Transverse colon (tissue), 4 donors: ENCODE data around the gene CHST15. TPM values are rescaled to one million over a fixed set of nuclear protein-coding genes. Genes with fewer than 3 reads are reported as not detected.
A peak's percentile ranks its signal among the peaks of the same experiment; 100 is the strongest.
"Not testable (repeated sequence)": the region's sequence is repeated elsewhere in the genome, so short reads cannot be mapped to it uniquely, and the experiment has no call there.

Experiments used
- DNase-seq: peaks from one replicate; pipeline ENCODE4 v3.0.0-alpha.2; 2019
- H3K27ac ChIP-seq, 4 donors: fragments of 200-600 bp; sonication (generic); 2 replicates each; pipeline ENCODE4 v1.5.1; 2016 to 2018; ENCODE audit warnings: inconsistent platforms in 4 of 4
- H3K27me3 ChIP-seq: fragments of 200-600 bp; sonication (generic); 2 replicates; pipeline ENCODE4 v1.5.1; 2017; ENCODE audit warnings: inconsistent platforms
- H3K36me3 ChIP-seq, 4 donors: fragments of 200-600 bp; sonication (generic); 2 replicates each; pipeline ENCODE4 v1.5.1; 2017 to 2019; ENCODE audit warnings: inconsistent platforms in 4 of 4
- H3K4me1 ChIP-seq, 4 donors: fragments of 200-600 bp; sonication (generic); 2 replicates each; pipeline ENCODE4 v1.5.1; 2017 to 2020; ENCODE audit warnings: inconsistent platforms in 4 of 4
- H3K4me3 ChIP-seq, 4 donors: fragments of 200-600 bp; sonication (generic); 1 replicate in 1 of 4; 2 replicates in 3 of 4; pipeline versions ENCODE4 v1.5.1 to v1.6.1; 2017 to 2019; ENCODE audit warnings: inconsistent platforms in 4 of 4
- H3K9me3 ChIP-seq, 2 donors: fragments of 200-600 bp; sonication (generic); 2 replicates each; pipeline ENCODE4 v1.5.1; 2017 to 2019; ENCODE audit warnings: inconsistent platforms in 2 of 2
- EP300 ChIP-seq: sonication (generic); formaldehyde crosslinking; IDR thresholded peaks from one replicate; pipeline ENCODE4 v1.6.1; 2017; ENCODE audit warnings: antibody characterized with exemption, low read depth
- POLR2A ChIP-seq: fragments of 450-650 bp; IDR thresholded peaks from one replicate; pipeline ENCODE4 v1.6.1; 2016; ENCODE audit warnings: antibody characterized with exemption, mild to moderate bottlenecking, moderate library complexity
- POLR2AphosphoS5 ChIP-seq, 3 donors: sonication (generic); formaldehyde crosslinking; IDR thresholded peaks; one replicate each; pipeline ENCODE4 v1.6.1; 2016; ENCODE audit warnings: antibody characterized with exemption in 3 of 3
- WGBS, 2 donors: methylation state at CpG; one replicate each; pipeline ENCODE4 v1.1.5; 2018; ENCODE audit warnings: low coverage in 1 of 2; 5-methylcytosine and 5-hydroxymethylcytosine counted together
- in situ Hi-C, 4 donors: fragments of 200-750 bp; cut with MboI; loops; one replicate each; pipeline versions ENCODE4 v1.15.0 to v1.15.1; 2017; ENCODE audit warnings: low sequenced_read_pairs in 3 of 4, low pct_ligation_motif_present in 1 of 4, low pct_unique_long_range_greater_than_20kb in 1 of 4
- intact Hi-C: fragments of 100-400 bp; cut with DNase I; formaldehyde crosslinking; loops from one replicate; pipeline ENCODE4 v1.15.1; 2023; ENCODE audit warnings: low total_unique reads
- total RNA-seq, 4 donors: library from RNA; depleted of rRNA; stranded (reverse); fragments of >200 nt; gene quantifications; one replicate each; pipeline ENCODE4 v1.1.0, GENCODE V29; 2016
- TF ChIP-seq, protein P1 (sequence below), 5 experiments: fragments of 200-600 bp in 3 of 5; fragments of 450-650 bp in 2 of 5; sonication (generic) in 3 of 5; IDR thresholded peaks; 1 replicate in 2 of 5; 2 replicates in 3 of 5; pipeline ENCODE4 v1.5.1; 2016 to 2017; ENCODE audit warnings: antibody characterized with exemption in 5 of 5, inconsistent platforms in 3 of 5, mild to moderate bottlenecking in 2 of 5, moderate library complexity in 1 of 5

The CHST15 gene
- total RNA-seq, 4 donors from 2014 or later, result 10.0 to 25.4 (median 16.0) TPM

DNA sequence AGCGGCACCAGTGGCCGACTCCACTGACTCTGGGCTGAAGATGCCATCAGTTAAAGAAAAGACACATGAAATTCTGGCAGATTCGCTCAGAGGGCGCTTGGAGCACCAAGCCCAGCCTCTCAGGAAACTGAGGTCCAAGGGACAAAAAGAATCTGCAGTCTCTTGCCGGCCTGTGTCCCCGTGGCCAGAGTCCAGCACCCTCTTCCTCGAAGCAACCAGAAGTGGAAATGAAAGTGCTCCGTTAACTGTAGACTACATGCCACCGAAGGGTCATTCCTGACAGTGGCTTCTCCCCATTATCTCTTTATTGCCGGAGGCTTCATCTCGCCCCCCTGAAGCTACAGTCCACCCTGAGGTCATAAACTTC, 1.0 kb upstream of the CHST15 start:
- Histone ChIP-seq H3K9me3 (no peaks in the 10 kb centered on the region), H3K4me1 (peaks cover 0 to 43% (median 22%) of the 10 kb centered on the region in 4 donors), H3K27ac (peak overlapping the region; percentile 87 to 94 (median 89)), H3K36me3 (no peaks in the 10 kb centered on the region), H3K27me3 (peaks cover 78% of the 10 kb centered on the region), H3K4me3 (peak overlapping the region in 3 of 4 donors; percentile 47 to 59 (median 52))
- in situ Hi-C loops, result no loop called here
- intact Hi-C loops, result loop anchor here (10.0 kb wide), 1 partner anchor 290 kb away; no protein-coding TSS in a partner anchor
- TF ChIP-seq EP300 (no peak), POLR2AphosphoS5 (IDR thresholded peaks at IDR 0.05) (no peak), POLR2A (no peak)
- TF ChIP-seq, protein P1, sequence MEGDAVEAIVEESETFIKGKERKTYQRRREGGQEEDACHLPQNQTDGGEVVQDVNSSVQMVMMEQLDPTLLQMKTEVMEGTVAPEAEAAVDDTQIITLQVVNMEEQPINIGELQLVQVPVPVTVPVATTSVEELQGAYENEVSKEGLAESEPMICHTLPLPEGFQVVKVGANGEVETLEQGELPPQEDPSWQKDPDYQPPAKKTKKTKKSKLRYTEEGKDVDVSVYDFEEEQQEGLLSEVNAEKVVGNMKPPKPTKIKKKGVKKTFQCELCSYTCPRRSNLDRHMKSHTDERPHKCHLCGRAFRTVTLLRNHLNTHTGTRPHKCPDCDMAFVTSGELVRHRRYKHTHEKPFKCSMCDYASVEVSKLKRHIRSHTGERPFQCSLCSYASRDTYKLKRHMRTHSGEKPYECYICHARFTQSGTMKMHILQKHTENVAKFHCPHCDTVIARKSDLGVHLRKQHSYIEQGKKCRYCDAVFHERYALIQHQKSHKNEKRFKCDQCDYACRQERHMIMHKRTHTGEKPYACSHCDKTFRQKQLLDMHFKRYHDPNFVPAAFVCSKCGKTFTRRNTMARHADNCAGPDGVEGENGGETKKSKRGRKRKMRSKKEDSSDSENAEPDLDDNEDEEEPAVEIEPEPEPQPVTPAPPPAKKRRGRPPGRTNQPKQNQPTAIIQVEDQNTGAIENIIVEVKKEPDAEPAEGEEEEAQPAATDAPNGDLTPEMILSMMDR (IDR thresholded peaks at IDR 0.05), result no peak
- DNase-seq, result peak; percentile 33
- 20% methylated on average over 11 of the region's 11 CpGs; no CpG with 5 or more reads in 1 of the 2 donors for WGBS, 2 donors

DNA sequence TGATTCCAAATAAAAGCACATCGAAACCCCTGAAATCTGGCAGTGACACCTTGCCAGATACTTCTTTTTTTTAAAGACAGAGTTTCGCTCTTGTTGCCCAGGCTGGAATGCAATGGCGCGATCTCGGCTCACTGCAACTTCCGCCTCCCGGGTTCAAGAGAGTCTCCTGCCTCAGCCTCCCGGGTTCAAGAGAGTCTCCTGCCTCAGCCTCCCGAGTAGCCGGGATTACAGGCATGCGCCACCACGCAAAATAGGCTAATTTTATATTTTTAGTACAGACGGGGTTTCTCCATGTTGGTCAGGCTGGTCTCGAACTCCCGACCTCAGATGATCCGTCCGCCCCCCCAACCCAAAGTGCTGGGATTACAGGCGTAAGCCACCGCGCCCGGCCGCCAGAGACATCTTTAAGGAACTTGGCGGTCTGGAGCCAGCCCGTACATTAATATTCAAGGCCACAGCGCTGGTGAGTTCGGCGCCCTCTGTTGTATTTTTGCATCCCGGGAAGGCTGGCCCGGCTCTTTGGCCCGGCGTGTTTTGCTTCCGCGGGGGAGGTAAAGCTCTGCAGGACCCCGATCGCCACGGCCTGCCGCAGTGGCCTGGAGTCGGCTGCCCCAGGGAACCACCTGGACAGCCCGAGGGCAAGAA, 498 bp upstream of the CHST15 start:
- intact Hi-C loops, result loop anchor here (10.0 kb wide), 1 partner anchor 291 kb away; no protein-coding TSS in a partner anchor
- in situ Hi-C loops, result not testable (repeated sequence)
- H3K27me3 ChIP-seq, result peaks cover 76% of the 10 kb centered on the region

DNA sequence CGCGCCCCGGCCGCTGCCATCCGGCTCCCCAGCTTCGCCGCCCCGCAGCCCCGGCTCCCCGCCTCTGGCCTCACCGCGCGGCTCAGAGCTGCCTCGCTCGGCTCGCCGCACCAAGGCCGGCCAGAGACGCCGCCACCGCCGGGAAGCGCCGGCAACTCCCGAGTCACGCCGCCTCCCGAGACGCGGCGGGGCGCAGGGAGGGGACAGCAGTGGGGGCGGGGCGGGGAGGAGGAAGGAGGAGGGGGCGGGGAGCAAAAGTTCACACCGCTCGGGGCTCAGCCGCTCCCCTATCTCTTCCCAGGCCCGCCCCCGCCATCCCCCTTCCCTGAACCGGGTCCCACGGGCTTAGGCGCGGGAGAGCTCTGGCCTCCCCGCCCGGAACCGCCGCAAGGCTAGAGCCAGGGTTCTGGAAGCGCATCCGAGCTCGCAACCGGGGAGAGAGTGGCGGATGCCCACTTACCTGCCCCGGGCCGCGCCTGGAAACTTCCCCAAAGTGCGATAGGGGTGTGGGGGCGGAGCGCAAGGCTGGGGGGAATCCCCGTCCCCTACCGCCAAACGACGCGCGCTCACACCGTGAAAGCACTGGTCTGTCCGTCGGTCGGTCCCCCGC, 1.0 kb downstream of the CHST15 start:
- no peaks in the 10 kb centered on the region for H3K36me3 ChIP-seq
- peaks cover 65% of the 10 kb centered on the region for H3K27me3 ChIP-seq
- peak; percentile 77 for DNase-seq
- in situ Hi-C loops, result no loop called here
- no peaks in the 10 kb centered on the region for H3K9me3 ChIP-seq
- H3K4me3 ChIP-seq, result peak overlapping the region; percentile 47 to 70 (median 56)
- TF ChIP-seq POLR2A (peak; percentile 25), POLR2AphosphoS5 (IDR thresholded peaks at IDR 0.05) (peak in 1 of 3 donors; percentile 55), EP300 (no peak)
- TF ChIP-seq, protein P1 (IDR thresholded peaks at IDR 0.05), result no peak
- intact Hi-C loops, result loop anchor here (10.0 kb wide), 1 partner anchor 292 kb away; no protein-coding TSS in a partner anchor
- 1% methylated on average over 33 of the region's 70 CpGs; no CpG with 5 or more reads in 1 of the 2 donors for WGBS, 2 donors
- H3K27ac ChIP-seq, result peak overlapping the region; percentile 87 to 94 (median 89)
- peaks cover 13 to 64% (median 36%) of the 10 kb centered on the region in 4 donors for H3K4me1 ChIP-seq

More for the DNA sequence above, 498 bp upstream of the CHST15 start:
- Histone ChIP-seq H3K4me1 (peaks cover 0 to 49% (median 23%) of the 10 kb centered on the region in 4 donors), H3K27ac (peak overlapping the region; percentile 87 to 94 (median 89)), H3K4me3 (peak overlapping the region; percentile 31 to 59 (median 50))
- not testable (repeated sequence) for H3K36me3 ChIP-seq, H3K9me3 ChIP-seq
- 6% methylated on average over 37 of the region's 39 CpGs; no CpG with 5 or more reads in 1 of the 2 donors for WGBS, 2 donors
- peak; percentile 44 for DNase-seq
- TF ChIP-seq POLR2AphosphoS5 (IDR thresholded peaks at IDR 0.05), result peak in 1 of 3 donors; percentile 6

DNA sequence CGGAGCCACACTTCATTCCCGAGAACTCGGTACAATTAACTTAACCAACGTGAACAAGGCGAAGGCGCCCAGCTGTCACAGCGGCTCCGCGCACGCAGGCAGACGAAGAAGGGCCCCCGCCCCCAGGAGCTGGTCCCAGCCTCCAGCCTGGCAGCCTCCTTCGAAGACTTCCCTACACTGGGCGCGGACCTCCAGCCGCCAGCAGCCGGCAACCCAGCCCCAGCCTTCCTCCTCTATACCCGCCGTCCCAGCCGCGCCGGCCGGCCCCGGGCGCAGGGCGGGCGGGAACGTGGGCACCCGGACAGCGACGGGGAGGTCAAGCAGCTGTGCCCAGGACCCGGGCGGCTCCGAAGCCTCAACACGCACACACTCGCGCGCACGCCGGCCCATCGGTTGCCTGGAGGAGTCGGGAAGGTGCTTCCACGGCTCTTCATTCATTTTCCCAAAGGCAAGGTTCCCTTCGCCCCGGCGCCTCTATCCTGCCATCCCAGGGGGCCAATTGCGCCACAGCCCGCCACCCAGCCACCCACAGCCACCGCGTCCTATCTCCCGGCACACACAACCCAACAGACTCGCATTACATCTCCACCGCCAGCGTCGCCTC, 1.6 kb downstream of the CHST15 start:
- Histone ChIP-seq H3K27ac (peak overlapping the region; percentile 87 to 94 (median 89)), H3K36me3 (no peaks in the 10 kb centered on the region), H3K4me3 (peak overlapping the region; percentile 47 to 70 (median 56)), H3K4me1 (peaks cover 13 to 68% (median 39%) of the 10 kb centered on the region in 4 donors), H3K27me3 (peaks cover 59% of the 10 kb centered on the region), H3K9me3 (no peaks in the 10 kb centered on the region)
- in situ Hi-C loops, result no loop called here
- peak; percentile 36 for DNase-seq
- intact Hi-C loops, result loop anchor here (10.0 kb wide), 1 partner anchor 293 kb away; no protein-coding TSS in a partner anchor
- TF ChIP-seq POLR2AphosphoS5 (IDR thresholded peaks at IDR 0.05) (peak in 1 of 3 donors; percentile 49), EP300 (no peak), POLR2A (no peak)
- TF ChIP-seq, protein P1 (IDR thresholded peaks at IDR 0.05), result no peak
- WGBS, 2 donors, result 5% methylated on average over 55 of the region's 55 CpGs; no CpG with 5 or more reads in 1 of the 2 donors
